Measurements from ENCODE around the gene RIBC1.

Gene RIBC1

DNA sequence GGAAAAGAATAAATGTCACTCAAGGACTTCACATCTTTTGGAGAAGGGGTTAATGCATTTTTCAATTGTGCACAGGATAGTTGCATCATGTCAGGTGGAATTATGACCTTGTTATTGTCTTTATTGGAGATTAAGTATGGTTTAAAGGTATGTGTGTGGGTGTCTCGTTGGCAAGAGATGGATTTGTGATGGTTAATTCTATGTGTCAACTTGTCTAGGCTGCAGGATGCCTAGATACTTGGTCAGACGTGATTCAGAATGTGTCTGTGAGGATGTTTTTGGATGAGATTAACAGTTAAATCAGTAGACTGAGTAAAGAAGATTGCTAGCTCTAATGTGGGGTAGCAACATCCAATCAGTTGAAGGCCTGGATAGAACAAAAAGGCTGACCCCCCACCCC is 53.7 kb downstream of the RIBC1 start:
- TF ChIP-seq, protein P1, sequence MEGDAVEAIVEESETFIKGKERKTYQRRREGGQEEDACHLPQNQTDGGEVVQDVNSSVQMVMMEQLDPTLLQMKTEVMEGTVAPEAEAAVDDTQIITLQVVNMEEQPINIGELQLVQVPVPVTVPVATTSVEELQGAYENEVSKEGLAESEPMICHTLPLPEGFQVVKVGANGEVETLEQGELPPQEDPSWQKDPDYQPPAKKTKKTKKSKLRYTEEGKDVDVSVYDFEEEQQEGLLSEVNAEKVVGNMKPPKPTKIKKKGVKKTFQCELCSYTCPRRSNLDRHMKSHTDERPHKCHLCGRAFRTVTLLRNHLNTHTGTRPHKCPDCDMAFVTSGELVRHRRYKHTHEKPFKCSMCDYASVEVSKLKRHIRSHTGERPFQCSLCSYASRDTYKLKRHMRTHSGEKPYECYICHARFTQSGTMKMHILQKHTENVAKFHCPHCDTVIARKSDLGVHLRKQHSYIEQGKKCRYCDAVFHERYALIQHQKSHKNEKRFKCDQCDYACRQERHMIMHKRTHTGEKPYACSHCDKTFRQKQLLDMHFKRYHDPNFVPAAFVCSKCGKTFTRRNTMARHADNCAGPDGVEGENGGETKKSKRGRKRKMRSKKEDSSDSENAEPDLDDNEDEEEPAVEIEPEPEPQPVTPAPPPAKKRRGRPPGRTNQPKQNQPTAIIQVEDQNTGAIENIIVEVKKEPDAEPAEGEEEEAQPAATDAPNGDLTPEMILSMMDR (conservative IDR thresholded peaks at IDR 0.05) = no peak
- H3K27ac ChIP-seq = no peak overlapping the region

DNA sequence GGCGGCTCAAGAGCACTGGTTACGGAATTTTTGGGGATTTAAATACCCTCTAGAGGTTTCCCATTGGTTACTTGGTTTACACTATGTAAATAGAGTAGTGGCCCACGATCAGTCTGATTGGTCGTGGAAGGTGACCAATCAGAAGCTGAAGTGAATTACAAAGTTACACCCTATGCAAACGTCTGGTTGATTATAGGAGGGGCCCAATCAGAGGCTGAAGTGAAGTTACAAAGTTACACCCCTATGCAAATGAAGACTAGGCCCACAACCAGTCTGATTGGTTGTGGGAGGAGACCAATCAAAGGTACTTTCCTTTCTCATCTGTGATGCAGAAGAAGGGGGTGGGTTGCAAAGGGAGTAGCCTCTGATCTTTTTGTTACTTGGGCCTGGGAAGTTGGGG is 56.6 kb downstream of the RIBC1 start:
- TF ChIP-seq, protein P1 (conservative IDR thresholded peaks at IDR 0.05) = no peak

More for the DNA sequence above, 56.6 kb downstream of the RIBC1 start:
- no peak overlapping the region for H3K27ac ChIP-seq
